HG02970 (cell line): ENCODE data around the gene IER5L.
"Not testable (repeated sequence)": the region's sequence is repeated elsewhere in the genome, so short reads cannot be mapped to it uniquely, and the experiment has no call there.

Source experiments
- ATAC-seq: cut with Tn5 transposase; IDR thresholded peaks from one replicate; pipeline ENCODE4 v1.9.1; 2021; ENCODE audit warnings: mild to moderate bottlenecking, moderate library complexity, moderate number of reproducible peaks; ENCODE audit not compliant: unreplicated experiment, low FRiP score

Gene IER5L

DNA sequence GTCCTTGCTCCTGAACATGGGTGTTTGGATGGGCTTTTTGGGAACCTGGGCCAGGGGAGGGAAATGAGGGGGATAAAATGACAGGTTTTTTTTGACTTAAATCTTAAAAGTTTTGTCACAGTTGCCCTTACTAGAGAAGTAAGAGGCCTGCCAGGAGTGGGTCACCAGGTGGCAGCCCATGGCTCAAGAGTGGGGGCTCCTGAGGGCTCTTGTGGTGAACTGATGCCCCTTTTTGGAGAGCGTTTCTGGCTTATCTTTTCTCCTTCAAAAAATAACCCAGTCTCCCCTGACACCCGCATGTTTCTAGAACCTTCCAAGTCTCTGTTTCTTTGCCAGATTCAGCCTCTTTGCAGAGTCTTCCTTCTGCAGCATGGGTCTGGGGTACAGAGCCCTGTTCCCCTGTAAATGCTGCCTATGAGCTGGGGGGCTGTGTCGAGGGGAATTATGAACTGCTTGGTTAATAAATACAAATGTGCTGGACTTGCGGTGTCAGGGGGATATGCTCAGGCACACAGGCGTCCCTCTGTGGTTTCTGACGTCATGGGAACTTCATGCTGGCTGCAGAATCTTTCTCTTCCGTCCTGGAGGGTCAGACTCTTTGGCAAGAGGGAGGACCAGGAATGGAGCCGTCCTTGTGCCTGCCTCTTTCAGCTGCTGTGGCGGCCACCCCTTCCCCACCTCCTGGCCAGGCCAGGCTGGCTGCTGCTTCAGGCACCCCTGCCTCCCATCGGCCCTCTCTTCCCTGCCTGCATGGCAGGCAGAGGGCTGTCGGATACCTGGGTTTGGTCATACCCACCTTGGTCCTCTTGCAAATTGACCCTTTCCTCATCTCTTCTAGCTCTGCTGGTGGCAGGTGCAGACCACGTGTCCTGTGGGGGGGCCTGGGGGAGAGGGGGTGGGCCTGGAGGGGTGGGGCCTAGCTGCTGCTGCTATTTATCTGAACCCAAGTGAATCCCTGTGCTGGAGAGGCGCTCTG is 36.7 kb downstream of the IER5L start:
- no peak for ATAC-seq

DNA sequence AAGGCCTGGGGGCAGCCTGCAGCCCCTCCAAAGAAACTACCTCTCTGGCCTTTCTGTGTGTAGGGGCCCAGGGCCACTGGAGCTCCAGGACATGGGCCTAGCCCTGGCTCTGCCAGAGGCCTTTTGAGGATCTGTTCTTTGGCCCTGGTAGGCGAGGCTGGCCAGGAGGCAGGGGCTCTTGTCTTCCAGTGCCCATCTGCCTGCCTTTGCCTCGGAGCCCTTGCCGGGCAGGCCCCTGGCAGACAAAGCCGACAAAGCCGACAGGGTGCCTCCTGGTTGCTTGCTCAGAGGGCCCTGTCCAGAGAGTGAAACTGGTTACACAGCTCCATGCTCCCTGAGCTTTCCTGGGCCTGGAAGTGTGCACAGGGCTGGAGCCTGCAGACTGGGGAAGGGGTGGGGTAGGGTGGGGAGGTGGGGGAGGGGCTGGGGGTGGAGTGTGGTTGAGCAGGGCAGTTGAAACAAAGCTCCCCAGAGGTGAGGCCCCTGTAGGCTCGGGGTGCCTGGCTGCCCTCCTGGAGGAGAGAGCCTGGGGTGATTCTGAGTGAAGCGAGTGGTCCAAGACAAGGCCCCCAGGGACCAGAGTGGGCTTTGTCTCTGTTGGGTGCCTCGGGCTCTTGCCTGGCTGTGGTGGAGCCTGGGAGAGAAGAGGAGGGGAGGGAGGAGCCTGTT is 37.5 kb downstream of the IER5L start:
- ATAC-seq = peak; percentile 4

DNA sequence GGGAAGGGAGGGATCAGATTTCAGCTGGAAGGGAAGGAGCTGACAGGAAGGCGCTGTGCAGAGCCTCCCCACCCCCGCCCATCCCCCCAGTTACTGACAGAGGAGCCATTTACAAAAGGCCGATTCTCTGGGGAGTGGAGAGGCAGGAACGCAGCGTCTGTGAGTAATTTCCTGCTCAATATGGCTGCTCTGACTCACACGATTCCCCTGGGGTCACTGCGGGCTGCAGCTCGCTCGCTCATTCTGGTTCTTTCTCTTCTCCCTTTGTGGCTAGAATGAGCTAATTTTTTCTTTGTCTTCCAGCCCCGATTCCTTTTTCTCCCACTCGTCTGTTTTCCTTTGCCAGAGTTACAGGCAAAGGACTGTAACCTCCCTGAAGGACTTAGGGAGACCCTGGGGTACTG is 38.1 kb downstream of the IER5L start:
- peak; percentile 50 for ATAC-seq

DNA sequence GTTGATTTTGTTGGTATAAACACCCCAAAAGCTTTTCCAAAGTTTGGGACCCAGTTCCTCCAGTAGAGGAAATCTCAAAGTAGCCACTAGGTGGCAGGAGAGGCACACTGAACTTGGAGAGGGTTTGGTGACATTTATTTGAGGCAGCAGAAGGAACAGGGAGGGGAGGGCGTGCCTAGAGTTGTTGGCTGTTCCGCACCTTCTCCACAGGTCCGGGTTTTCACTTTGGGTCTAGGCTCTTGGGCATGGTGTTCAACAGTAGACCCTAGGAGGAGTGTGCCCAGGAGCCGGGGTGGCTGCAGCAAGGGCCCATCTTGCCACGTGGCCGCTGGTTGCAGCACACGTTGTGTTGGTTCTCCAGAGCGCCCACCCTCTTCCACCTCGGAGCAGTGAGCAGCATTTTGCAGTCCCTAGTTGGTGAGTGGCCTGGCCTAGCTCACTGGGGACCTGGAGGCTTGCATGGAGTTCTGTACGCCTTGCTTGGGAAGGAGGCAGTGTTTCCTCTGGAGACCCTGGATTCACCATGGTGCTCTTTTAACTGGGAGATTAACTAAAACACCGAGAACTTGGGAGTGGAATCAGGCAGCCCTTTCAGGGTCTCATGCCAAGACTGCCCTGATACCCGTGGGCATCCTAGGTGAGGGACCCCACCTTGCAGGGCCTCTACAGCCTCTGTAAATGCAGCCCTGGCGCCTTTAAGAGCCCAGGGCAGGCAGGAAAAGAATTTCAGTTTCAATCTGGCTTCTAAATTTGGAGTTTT is 38.6 kb downstream of the IER5L start:
- ATAC-seq = peak; percentile 32

DNA sequence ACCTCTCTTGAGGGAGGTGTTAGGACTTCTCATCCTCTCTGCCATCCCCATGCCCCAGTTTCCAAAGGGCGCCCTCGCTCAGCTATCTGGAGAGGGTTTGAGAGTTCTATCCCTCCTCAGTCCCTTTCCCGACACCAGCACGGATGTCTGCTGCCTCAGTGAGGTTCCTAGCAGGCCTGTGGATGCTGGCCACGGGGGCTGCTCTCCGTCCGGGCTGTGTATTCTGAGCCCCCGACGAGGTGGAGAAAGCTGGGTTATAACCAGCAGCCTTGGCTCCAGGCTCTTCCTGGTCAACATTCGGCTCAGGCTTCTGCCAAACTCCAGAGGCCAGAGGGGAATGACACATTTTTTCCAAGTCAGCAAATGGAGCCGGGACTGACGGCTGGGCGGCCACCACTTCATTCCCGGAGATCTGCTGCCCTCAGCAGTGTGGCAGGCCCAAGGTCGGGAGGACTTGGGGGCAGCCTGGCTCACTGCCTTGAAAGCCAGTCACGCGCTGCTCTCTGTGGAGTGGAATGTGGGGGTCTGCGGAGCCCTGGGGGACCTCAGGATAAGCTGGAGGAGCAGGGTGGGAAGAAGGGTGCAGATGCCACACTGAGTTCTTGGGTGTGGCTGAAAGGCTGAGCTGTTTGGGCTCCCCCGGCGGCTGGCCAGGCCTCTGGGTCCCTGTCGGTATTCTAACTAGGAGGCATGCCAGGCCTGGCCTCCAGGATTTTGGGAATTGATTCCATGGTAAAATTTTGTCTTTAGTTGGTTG is 39.4 kb downstream of the IER5L start:
- ATAC-seq = no peak

DNA sequence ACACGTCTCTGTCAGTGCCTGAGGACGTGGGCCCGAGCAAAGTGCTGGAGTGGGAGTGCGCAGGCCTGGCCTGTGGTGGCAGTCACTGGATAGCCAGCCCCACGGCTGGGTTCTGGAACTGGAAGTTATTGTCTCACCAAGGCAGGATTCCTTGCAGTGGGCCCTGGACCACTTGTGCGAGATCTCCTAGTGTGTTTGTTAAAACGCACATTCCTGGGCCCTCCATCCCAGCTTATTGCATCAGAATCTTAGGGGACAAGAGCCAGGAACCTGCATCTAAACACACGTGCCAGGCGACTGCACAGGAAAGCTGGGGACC is 40.0 kb downstream of the IER5L start:
- no peak for ATAC-seq

DNA sequence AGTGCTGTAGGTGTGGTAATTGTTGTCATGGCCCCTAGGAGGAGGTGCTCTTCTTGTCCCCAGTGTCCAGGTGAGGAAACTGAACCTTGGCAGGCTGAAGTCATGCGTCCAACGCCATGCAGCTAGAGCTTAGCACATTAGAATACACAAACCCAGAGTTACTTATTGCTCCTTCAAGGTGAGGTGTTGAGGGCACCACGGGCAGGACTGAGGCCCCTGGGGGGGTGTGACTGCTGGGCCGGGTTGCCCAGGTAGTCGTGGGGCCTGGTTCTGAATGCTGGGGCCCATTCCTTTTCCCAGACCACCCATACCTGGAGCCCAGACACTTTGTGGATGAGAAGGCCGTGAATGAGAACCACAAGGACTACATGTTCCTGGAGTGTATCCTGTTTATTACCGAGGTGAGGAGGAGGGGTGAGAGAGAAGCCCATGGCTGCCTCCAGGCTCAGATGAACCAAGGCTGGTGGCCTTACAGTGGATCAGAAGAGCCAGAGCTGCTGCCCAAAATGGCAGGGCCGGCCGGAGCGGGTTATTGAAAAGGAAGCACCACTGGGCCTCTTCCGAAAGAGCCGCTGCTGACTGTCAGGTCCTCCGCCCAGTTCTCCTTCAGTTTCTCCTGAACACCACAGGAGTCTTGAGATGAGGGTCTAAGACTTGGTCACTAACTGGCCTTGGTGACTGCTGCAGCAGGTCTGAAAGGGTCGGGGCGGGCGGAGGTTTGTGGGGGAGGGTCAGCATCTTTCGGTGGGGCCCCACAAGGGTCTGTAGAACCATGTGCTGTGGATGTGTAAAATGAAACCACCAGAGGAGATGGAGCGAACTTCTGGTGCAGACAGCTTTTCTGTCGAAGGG is 40.5 kb downstream of the IER5L start:
- ATAC-seq = no peak

DNA sequence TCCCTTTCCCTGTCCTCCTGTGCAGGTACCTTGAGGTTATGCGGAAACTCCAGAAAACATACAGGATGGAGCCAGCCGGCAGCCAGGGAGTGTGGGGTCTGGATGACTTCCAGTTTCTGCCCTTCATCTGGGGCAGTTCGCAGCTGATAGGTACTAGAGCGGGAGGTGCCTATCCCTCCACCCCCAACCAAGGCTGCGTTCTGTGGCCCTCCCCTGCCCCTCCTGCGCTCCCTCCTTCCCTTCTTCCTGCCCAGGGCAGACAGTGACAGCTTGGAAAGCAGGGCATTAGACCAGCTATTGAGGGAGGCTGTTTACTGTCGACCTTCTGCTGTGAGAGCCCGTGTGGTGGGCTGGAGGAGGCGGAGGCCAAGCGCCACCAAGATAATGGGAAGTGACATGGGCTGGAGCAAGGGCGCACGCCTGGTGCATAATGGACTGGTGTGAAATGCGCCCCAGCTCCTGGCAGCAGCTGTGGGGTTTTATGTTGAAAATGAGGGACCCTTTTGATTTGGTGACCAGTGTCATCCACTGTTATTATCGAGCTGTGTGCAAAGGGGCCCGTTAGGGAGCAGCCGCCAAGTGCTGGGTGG is 41.5 kb downstream of the IER5L start:
- ATAC-seq = no peak

DNA sequence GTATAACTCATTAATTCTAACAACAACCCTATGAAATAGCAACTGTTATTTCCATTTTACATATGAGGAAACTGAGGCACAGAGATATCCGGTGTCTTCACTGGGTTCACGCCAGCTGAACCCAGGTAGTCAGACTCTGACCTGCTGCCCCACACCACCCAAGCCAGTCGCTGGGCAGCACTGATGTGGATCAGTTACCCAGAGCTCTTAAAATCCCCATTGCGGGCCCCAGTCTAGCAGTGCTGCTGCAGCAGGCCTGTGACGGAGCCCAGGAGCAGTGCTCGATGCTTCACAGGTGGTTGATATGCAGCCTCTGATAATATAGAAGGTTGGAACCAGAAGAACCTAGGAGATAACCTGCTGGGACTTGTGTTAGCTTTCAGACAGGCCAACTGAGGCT is 42.6 kb downstream of the IER5L start:
- ATAC-seq = no peak

DNA sequence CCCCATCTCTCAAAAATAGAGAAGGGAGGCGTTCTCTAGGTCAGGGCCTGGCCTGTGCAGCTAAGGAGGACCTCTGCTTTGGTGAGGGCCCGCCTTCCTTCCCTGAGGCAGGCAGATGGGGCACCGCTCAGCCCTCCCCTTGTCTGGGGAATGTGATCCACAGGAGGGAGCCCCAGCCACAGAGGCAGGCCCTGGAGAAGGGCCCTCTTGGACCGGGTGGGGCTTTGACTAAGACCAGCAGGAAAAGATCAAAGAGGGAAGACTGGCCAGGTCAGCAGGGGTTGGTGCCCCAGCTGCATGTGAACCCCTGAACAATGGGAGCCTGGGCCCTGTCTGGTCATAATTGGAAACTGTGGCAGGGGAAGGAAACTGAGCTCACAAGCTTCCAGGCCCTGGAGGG is 45.0 kb downstream of the IER5L start:
- no peak for ATAC-seq

DNA sequence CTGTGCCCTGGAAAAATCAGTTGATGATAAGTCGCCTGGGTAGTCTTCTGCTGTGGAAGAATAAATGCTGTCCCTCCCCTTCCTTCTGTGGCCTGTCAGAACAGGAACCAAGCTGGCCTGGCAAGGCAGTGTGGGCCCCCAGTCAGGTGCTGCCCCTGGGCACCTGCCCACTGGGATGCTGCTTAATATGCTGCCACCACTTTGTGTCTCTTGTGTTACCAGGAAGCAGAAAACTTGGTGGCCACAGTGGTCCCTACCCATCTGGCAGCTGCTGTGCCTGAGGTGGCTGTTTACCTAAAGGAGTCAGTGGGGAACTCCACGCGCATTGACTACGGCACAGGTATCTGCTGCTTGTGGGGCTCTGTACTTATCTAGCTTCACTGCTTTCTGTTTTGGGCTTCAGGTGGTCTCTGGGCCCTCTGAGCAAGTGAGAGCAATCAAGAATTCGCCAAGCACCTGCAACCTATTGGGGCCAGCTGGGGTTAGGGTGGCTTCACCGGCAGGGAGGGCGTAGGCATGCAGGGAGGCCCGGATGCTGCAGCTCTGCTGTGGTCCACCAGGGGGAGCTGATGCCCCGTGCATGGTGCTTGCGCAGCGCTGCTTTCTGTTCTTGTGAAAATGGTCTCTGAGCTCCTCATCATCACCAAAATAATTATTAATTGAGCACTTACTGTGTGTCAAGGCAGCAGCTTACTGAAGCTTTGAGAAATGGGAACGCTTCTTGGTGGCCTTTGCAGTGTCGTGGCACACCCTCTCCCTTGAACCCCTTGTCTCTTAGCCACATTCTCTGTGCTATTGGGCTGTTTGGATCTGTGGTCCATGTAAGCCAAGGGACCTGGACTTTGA is 46.5 kb downstream of the IER5L start:
- ATAC-seq = no peak

DNA sequence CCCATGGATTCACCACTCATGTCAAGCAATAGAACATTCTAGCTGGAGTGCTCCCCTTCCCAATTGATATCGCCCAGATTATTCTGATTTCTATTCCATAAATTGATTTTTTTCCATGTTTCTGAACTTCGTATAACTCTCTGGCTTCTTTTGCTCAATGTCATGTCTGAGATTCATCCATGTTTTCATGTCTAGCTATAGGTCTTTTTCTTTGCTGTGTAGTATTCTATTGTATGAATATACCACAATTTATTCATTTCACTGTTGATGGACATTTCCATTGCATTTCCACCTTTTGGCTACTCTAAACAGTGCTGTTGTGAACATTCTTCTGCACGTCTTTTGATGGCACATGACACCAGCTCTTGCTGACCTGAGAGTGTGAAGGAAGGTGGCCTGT is 47.3 kb downstream of the IER5L start:
- no peak for ATAC-seq

DNA sequence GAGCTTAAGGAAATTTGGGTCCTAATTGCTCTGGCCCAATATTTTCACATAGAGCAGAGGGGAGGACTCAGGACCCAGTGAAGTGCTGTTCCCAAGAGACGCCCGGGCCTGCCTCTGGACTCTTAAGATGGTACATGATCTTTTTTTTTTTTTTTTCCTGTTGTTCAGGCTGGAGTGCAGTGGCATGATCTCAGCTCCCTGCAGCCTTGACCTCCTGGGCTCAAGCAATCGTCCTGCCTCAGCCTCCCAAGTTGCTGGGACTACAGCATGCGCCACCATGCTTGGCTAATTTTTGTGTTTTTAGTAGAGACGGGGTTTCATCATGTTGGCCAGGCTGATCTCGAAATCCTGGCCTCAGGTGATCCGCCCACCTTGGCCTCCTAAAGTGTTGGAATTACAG is 47.8 kb downstream of the IER5L start:
- ATAC-seq = not testable (repeated sequence)

DNA sequence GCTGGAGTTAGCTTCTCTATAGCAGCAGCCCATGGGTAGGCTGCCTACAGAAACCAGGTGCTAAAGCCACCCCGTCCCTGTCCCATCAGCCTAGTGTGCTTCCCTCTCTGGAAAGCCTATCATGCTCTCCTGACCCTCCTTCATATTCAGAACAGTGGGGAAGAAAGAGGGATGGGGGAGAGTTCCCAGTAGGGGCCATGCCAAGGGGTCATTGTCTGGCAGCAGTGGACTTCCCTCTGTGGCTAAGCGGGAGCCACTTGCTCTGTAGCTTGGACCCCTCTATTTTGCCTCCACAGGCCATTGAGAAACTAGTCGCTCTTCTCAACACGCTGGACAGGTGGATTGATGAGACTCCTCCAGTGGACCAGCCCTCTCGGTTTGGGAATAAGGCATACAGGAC is 49.4 kb downstream of the IER5L start:
- no peak for ATAC-seq

DNA sequence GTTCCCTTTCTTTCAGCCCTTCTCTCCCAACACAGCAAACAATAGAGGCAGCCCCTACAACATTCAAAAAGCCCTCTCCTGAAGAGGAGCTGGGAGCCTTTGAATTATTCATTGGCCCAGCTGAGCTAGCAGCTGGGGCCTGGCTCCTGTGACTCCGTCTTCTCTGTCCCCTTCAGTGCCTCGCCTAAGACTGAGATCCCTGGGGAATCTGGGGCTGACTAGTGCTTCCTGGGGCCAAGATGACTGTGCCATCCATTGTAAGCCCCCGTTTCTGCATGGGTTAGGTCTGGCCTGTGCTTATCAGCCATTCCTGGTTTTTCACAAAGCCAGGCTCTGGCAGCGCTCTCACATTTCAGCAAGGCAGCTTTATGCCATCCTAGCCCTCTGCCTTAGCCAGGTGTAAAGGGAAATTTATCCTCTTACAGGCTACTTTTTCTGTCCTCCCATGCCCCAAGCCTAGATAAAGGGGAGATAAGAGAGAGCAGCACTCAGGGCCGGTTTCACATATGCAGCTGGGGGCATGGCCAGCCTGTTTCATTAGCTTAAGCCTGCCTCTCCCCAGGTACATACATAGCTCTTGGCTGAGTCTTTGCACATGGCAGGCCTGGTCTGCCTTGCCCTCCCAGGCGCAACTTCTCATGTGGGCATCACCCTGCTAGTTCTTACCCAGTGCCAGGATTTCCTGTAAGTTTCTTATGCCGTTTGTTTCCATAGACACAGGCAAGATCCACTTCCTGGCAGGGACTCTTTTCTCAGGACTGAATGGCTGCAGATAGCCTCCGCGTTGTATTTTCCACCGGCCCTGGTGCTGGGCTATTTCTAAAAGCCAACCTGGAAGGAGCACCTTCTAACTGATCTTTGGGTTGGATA is 51.1 kb downstream of the IER5L start:
- ATAC-seq = no peak
